Spleen (tissue), 7 donors: Measurements from ENCODE around the gene KLHL18.

ENCODE experiments used
- CTCF ChIP-seq, 11 experiments: fragments of 200-600 bp in 7 of 11; fragments of 450-650 bp in 4 of 11; sonication (generic) in 4 of 11; IDR thresholded peaks in 8 of 11; conservative IDR thresholded peaks in 3 of 11; 1 replicate in 7 of 11; 2 replicates in 4 of 11; pipeline versions ENCODE4 v1.4.0 to v1.8.0; 2016 to 2021; ENCODE audit warnings: antibody characterized with exemption in 11 of 11, inconsistent platforms in 4 of 11, mild to moderate bottlenecking in 1 of 11
- POLR2A ChIP-seq, 3 donors: fragments of 450-650 bp; IDR thresholded peaks; one replicate each; pipeline ENCODE4 v1.5.1; 2017; ENCODE audit warnings: antibody characterized with exemption in 3 of 3, mild to moderate bottlenecking in 1 of 3
- donor health status: DM: no; HTN: no; CAD: no; lungs with moderate emphysema.
- donor health status: DM: no; HTN: no; CAD: no.
- donor health status: DM: no; HTN: no; CAD: no.

- TF ChIP-seq CTCF (IDR thresholded peaks at IDR 0.05 in 8 of 11, conservative IDR thresholded peaks at IDR 0.05 in 3 of 11) (no peak), POLR2A (IDR thresholded peaks at IDR 0.05) (no peak)
Observed at GRCh38 chr3:47261301-47261700, 21.4 kb upstream of the KLHL18 start.
